Prostate gland (tissue), 2 donors: ENCODE measurements around the gene ATE1. TPM values are rescaled to one million over a fixed set of nuclear protein-coding genes. Genes with fewer than 3 reads are reported as not detected.
"Not testable (repeated sequence)": the region's sequence is repeated elsewhere in the genome, so short reads cannot be mapped to it uniquely, and the experiment has no call there.

Experiments
- DNase-seq: peaks from one replicate; pipeline ENCODE4 v3.0.0-alpha.2; 2019; ENCODE audit warnings: low spot score
- H3K27ac ChIP-seq, 2 donors: fragments of 200-600 bp; sonication (generic); 2 replicates each; pipeline ENCODE4 v1.5.1; 2017 to 2019
- H3K27me3 ChIP-seq: fragments of 200-600 bp; sonication (generic); replicated peaks from 2 replicates; pipeline ENCODE4 v1.5.1; 2019; ENCODE audit not compliant: insufficient read depth
- H3K36me3 ChIP-seq, 2 donors: fragments of 200-600 bp; sonication (generic); 1 replicate in 1 of 2; 2 replicates in 1 of 2; pipeline versions ENCODE4 v1.5.1 to v1.8.1; 2017 to 2019
- H3K4me1 ChIP-seq: fragments of 200-600 bp; sonication (generic); replicated peaks from 2 replicates; pipeline ENCODE4 v1.5.1; 2019
- H3K4me3 ChIP-seq, 2 donors: fragments of 200-600 bp; sonication (generic); 2 replicates each; pipeline ENCODE4 v1.5.1; 2017 to 2019
- H3K9me3 ChIP-seq: fragments of 200-600 bp; sonication (generic); 2 replicates; pipeline ENCODE4 v1.5.1; 2017
- CTCF ChIP-seq, 4 experiments: fragments of 200-600 bp in 2 of 4; fragments of 450-650 bp in 2 of 4; sonication (generic) in 2 of 4; IDR thresholded peaks; 1 replicate in 3 of 4; 2 replicates in 1 of 4; pipeline ENCODE4 v1.5.1; 2016 to 2019; ENCODE audit warnings: antibody characterized with exemption in 4 of 4, mild to moderate bottlenecking in 2 of 4, moderate library complexity in 2 of 4
- POLR2A ChIP-seq: fragments of 450-650 bp; IDR thresholded peaks from one replicate; pipeline ENCODE4 v1.6.1; 2016; ENCODE audit warnings: antibody characterized with exemption, mild to moderate bottlenecking
- POLR2AphosphoS5 ChIP-seq: sonication (generic); formaldehyde crosslinking; IDR thresholded peaks from one replicate; pipeline ENCODE4 v1.6.1; 2017; ENCODE audit warnings: antibody characterized with exemption
- WGBS: methylation state at CpG from one replicate; pipeline ENCODE4 v1.1.5; 2018; 5-methylcytosine and 5-hydroxymethylcytosine counted together
- intact Hi-C: fragments of 100-400 bp; cut with DNase I; formaldehyde crosslinking; loops from one replicate; pipeline ENCODE4 v1.14.2; 2022
- total RNA-seq, 2 donors: library from RNA; depleted of rRNA; stranded (reverse); fragments of >200 nt; gene quantifications; one replicate each; pipeline ENCODE4 v1.1.0, GENCODE V29; 2016

ATE1 gene
- total RNA-seq, 2 donors from 2014 or later: 29.9 to 36.2 TPM

GRCh38 chr10:121700416-121700815, 227.4 kb downstream of the ATE1 start:
- intact Hi-C loops: no loop called here
- H3K27me3 ChIP-seq: no peaks in the 10 kb centered on the region
- H3K4me3 ChIP-seq: no peak overlapping the region
- H3K36me3 ChIP-seq: no peaks in the 10 kb centered on the region
- TF ChIP-seq CTCF (IDR thresholded peaks at IDR 0.05): no peak
- TF ChIP-seq POLR2A: no peak
- no peak for TF ChIP-seq POLR2AphosphoS5
- WGBS: 80% methylated on average over 1 of the region's 1 CpG
- DNase-seq: no peak
- H3K27ac ChIP-seq: no peak overlapping the region
- H3K4me1 ChIP-seq: no peaks in the 10 kb centered on the region
- no peaks in the 10 kb centered on the region for H3K9me3 ChIP-seq

GRCh38 chr10:121699703-121700102, 228.1 kb downstream of the ATE1 start:
- intact Hi-C loops, H3K36me3 ChIP-seq, DNase-seq, H3K4me1 ChIP-seq, H3K27ac ChIP-seq, H3K27me3 ChIP-seq, H3K4me3 ChIP-seq, H3K9me3 ChIP-seq: not testable (repeated sequence)
- WGBS: 93% methylated on average over 3 of the region's 3 CpGs

- Histone ChIP-seq H3K4me3 (no peak overlapping the region), H3K36me3 (no peaks in the 10 kb centered on the region), H3K4me1 (no peaks in the 10 kb centered on the region), H3K27ac (no peak overlapping the region), H3K9me3 (no peaks in the 10 kb centered on the region), H3K27me3 (no peaks in the 10 kb centered on the region)
- intact Hi-C loops: no loop called here
- no peak for DNase-seq
- no peak for TF ChIP-seq POLR2A
- no peak for TF ChIP-seq POLR2AphosphoS5
- no peak for TF ChIP-seq CTCF (IDR thresholded peaks at IDR 0.05)
- WGBS: 92% methylated on average over 12 of the region's 12 CpGs
Observed at GRCh38 chr10:121698902-121699301, 228.9 kb downstream of the ATE1 start.

GRCh38 chr10:121698336-121698735, 229.5 kb downstream of the ATE1 start:
- Histone ChIP-seq H3K4me3 (no peak overlapping the region), H3K9me3 (no peaks in the 10 kb centered on the region), H3K27ac (no peak overlapping the region), H3K36me3 (no peaks in the 10 kb centered on the region), H3K27me3 (no peaks in the 10 kb centered on the region), H3K4me1 (no peaks in the 10 kb centered on the region)
- no peak for TF ChIP-seq POLR2A
- no peak for TF ChIP-seq CTCF (IDR thresholded peaks at IDR 0.05)
- no peak for TF ChIP-seq POLR2AphosphoS5
- no peak for DNase-seq
- intact Hi-C loops: no loop called here
- WGBS: 60% methylated on average over 7 of the region's 7 CpGs

- Histone ChIP-seq H3K4me3 (no peak overlapping the region), H3K36me3 (no peaks in the 10 kb centered on the region), H3K4me1 (no peaks in the 10 kb centered on the region), H3K27ac (no peak overlapping the region), H3K27me3 (no peaks in the 10 kb centered on the region), H3K9me3 (no peaks in the 10 kb centered on the region)
- intact Hi-C loops: no loop called here
- 89% methylated on average over 3 of the region's 3 CpGs for WGBS
- TF ChIP-seq POLR2AphosphoS5: no peak
- peak in 2 of 4 experiments; percentile 19 to 23 for TF ChIP-seq CTCF (IDR thresholded peaks at IDR 0.05)
- DNase-seq: no peak
Observed at GRCh38 chr10:121696854-121697253, 231.0 kb downstream of the ATE1 start.
